Gastroesophageal sphincter (tissue), 3 donors: ENCODE data around the gene UXT.
"Not testable (repeated sequence)": the region's sequence is repeated elsewhere in the genome, so short reads cannot be mapped to it uniquely, and the experiment has no call there.

Source experiments
- POLR2A ChIP-seq, 2 donors: fragments of 450-650 bp; IDR thresholded peaks; one replicate each; pipeline ENCODE4 v1.6.1; 2017; ENCODE audit warnings: antibody characterized with exemption in 2 of 2, mild to moderate bottlenecking in 2 of 2, moderate library complexity in 1 of 2
- TF ChIP-seq, protein P1 (sequence below), 4 experiments: fragments of 200-600 bp in 2 of 4; fragments of 450-650 bp in 2 of 4; sonication (generic) in 1 of 4; IDR thresholded peaks; one replicate each; pipeline ENCODE4 v1.5.1; 2017 to 2019; ENCODE audit warnings: antibody characterized with exemption in 4 of 4, mild to moderate bottlenecking in 2 of 4, moderate library complexity in 2 of 4

- TF ChIP-seq, protein P1, sequence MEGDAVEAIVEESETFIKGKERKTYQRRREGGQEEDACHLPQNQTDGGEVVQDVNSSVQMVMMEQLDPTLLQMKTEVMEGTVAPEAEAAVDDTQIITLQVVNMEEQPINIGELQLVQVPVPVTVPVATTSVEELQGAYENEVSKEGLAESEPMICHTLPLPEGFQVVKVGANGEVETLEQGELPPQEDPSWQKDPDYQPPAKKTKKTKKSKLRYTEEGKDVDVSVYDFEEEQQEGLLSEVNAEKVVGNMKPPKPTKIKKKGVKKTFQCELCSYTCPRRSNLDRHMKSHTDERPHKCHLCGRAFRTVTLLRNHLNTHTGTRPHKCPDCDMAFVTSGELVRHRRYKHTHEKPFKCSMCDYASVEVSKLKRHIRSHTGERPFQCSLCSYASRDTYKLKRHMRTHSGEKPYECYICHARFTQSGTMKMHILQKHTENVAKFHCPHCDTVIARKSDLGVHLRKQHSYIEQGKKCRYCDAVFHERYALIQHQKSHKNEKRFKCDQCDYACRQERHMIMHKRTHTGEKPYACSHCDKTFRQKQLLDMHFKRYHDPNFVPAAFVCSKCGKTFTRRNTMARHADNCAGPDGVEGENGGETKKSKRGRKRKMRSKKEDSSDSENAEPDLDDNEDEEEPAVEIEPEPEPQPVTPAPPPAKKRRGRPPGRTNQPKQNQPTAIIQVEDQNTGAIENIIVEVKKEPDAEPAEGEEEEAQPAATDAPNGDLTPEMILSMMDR (IDR thresholded peaks at IDR 0.05): not testable (repeated sequence)
- TF ChIP-seq POLR2A (IDR thresholded peaks at IDR 0.05): not testable (repeated sequence)
Observed at GRCh38 chrX:47675959-47676859, 17.2 kb upstream of the UXT start.
